ENCODE measurements around the gene FSIP1.

DNA sequence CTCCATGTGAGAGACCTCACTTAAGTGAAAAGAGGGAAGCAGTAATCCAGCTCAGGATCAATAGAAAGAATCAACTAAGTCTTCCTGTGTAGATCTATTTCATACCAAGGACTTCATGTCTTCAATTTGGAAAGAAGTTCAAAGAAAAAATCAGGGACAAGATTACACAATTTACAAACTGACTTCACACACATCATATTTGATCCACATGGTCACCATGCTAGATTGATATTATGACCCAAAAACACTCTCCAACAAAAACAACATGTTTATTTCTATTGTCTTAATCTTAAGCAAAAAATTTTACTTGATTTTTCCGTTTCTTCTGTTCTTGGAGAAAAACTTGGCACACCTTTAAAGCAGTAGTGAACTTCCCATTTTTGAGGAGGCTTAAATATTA is 125.5 kb downstream of the FSIP1 start:
- TF ChIP-seq CTCF (IDR thresholded peaks at IDR 0.05; ENCODE audit: low read depth, low read length, poor library complexity, severe bottlenecking), result no peak
- no peak for TF ChIP-seq EZH2phosphoT487 (IDR thresholded peaks at IDR 0.05; ENCODE audit: borderline replicate concordance, low read length)

Data from DOHH2 (cell line).